Erythroblast (primary cell): Measurements from ENCODE around the gene NTSR1.

Experiments
- GATA1 ChIP-seq: IDR thresholded peaks from 2 replicates; pipeline ENCODE4 v1.6.1; 2011; ENCODE audit warnings: low read depth, mild to moderate bottlenecking, control low read depth, low read length, moderate library complexity
- POLR2A ChIP-seq: IDR thresholded peaks from 2 replicates; pipeline ENCODE4 v1.6.1; 2011; ENCODE audit warnings: mild to moderate bottlenecking, low read length

- no peak for TF ChIP-seq POLR2A
- TF ChIP-seq GATA1: no peak
Measured at GRCh38 chr20:62700261-62700930, 8.2 kb upstream of the NTSR1 start.
